ENCODE results near the gene TMEFF2. TPM values are rescaled to one million over a fixed set of nuclear protein-coding genes. Genes with fewer than 3 reads are reported as not detected.

TMEFF2 gene
- total and polyA plus RNA-seq, 2 donors from 2014 or later, result not detected

GRCh38 chr2:191957996-191958860 is 236.5 kb downstream of the TMEFF2 start:
- Histone ChIP-seq H3K36me3 (ENCODE audit: control insufficient read depth in 2 of 3, insufficient read depth in 3 of 3, low read length in 3 of 3) (no peaks in the 10 kb centered on the region), H3K9me3 (ENCODE audit: control insufficient read depth in 2 of 3, insufficient read depth in 1 of 3, low read length in 3 of 3) (no peaks in the 10 kb centered on the region), H3K4me3 (ENCODE audit: low read length in 3 of 3) (no peak overlapping the region), H3K4me1 (ENCODE audit: control insufficient read depth in 2 of 3, insufficient read depth in 2 of 3, low read depth in 1 of 3, low read length in 3 of 3) (no peaks in the 10 kb centered on the region), H3K27me3 (ENCODE audit: control insufficient read depth, insufficient read depth, low read length) (no peaks in the 10 kb centered on the region), H3K27ac (ENCODE audit: low read depth in 2 of 2, low read length in 2 of 2) (no peak overlapping the region), H3K9ac (ENCODE audit: low read length in 3 of 3) (no peak overlapping the region)
- DNase-seq (no peak), FAIRE-seq (no peak)
- no peak for TF ChIP-seq CTCF (IDR thresholded peaks at IDR 0.05; ENCODE audit: borderline replicate concordance, extremely low read depth, insufficient read depth)
- intact Hi-C loops (cut with DNase I), result no loop called here

GRCh38 chr2:191954451-191954850 is 240.3 kb downstream of the TMEFF2 start:
- Histone ChIP-seq H3K4me3 (ENCODE audit: low read length in 3 of 3) (no peak overlapping the region), H3K36me3 (ENCODE audit: control insufficient read depth in 2 of 3, insufficient read depth in 3 of 3, low read length in 3 of 3) (no peaks in the 10 kb centered on the region), H3K9ac (ENCODE audit: low read length in 3 of 3) (no peak overlapping the region), H3K27ac (ENCODE audit: low read depth in 2 of 2, low read length in 2 of 2) (no peak overlapping the region), H3K9me3 (ENCODE audit: control insufficient read depth in 2 of 3, insufficient read depth in 1 of 3, low read length in 3 of 3) (no peaks in the 10 kb centered on the region), H3K27me3 (ENCODE audit: control insufficient read depth, insufficient read depth, low read length) (no peaks in the 10 kb centered on the region), H3K4me1 (ENCODE audit: control insufficient read depth in 2 of 3, insufficient read depth in 2 of 3, low read depth in 1 of 3, low read length in 3 of 3) (no peaks in the 10 kb centered on the region)
- no peak for DNase-seq
- intact Hi-C loops (cut with DNase I), result no loop called here
- FAIRE-seq, result no peak
- no peak for TF ChIP-seq CTCF (IDR thresholded peaks at IDR 0.05; ENCODE audit: borderline replicate concordance, extremely low read depth, insufficient read depth)

GRCh38 chr2:191952515-191953270 is 242.0 kb downstream of the TMEFF2 start:
- no peak overlapping the region for H3K4me3 ChIP-seq (ENCODE audit: low read length in 3 of 3)
- H3K36me3 ChIP-seq (ENCODE audit: control insufficient read depth in 2 of 3, insufficient read depth in 3 of 3, low read length in 3 of 3), result no peaks in the 10 kb centered on the region
- H3K9me3 ChIP-seq (ENCODE audit: control insufficient read depth in 2 of 3, insufficient read depth in 1 of 3, low read length in 3 of 3), result no peaks in the 10 kb centered on the region
- no peaks in the 10 kb centered on the region for H3K4me1 ChIP-seq (ENCODE audit: control insufficient read depth in 2 of 3, insufficient read depth in 2 of 3, low read depth in 1 of 3, low read length in 3 of 3)
- DNase-seq (no peak), FAIRE-seq (no peak)
- H3K27me3 ChIP-seq (ENCODE audit: control insufficient read depth, insufficient read depth, low read length), result no peaks in the 10 kb centered on the region
- no peak for TF ChIP-seq CTCF (IDR thresholded peaks at IDR 0.05; ENCODE audit: borderline replicate concordance, extremely low read depth, insufficient read depth)
- H3K27ac ChIP-seq (ENCODE audit: low read depth in 2 of 2, low read length in 2 of 2), result no peak overlapping the region
- intact Hi-C loops (cut with DNase I), result no loop called here
- no peak overlapping the region for H3K9ac ChIP-seq (ENCODE audit: low read length in 3 of 3)
